Testis (tissue), 2 donors: ENCODE results near the gene TFF2.

Experiments used
- POLR2A ChIP-seq: fragments of 450-650 bp; IDR thresholded peaks from one replicate; pipeline ENCODE4 v1.6.1; 2017; ENCODE audit warnings: antibody characterized with exemption, mild to moderate bottlenecking, moderate library complexity
- TF ChIP-seq, protein P1 (sequence below), 3 experiments: fragments of 450-650 bp in 2 of 3; fragments of 200-600 bp in 1 of 3; sonication (generic) in 1 of 3; IDR thresholded peaks; one replicate each; pipeline ENCODE4 v1.5.1; 2016 to 2019; ENCODE audit warnings: antibody characterized with exemption in 3 of 3, mild to moderate bottlenecking in 2 of 3, moderate library complexity in 1 of 3

DNA sequence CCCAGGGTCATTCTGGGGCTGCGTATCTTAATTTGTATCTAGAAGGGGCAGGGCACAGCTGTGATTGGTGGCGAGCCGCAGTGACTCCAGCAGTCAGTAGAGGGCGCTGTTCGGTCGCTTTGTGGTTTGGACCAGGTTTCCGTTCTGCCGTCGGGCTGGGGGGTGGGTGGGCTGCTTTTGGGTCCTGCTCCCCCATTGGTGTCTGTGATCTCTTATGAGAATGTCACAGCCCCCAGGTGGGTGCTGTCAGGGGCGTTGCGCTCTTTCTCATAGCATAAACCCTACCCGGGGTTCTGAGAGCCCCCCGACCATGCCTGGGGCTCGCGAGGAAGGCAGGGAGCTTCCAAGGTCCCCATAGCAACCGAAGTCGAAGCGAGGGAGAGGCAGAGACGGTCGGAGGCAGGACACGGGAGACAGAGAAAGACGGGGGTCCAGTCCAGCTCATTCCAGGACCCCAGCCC, 41.0 kb downstream of the TFF2 start:
- TF ChIP-seq, protein P1, sequence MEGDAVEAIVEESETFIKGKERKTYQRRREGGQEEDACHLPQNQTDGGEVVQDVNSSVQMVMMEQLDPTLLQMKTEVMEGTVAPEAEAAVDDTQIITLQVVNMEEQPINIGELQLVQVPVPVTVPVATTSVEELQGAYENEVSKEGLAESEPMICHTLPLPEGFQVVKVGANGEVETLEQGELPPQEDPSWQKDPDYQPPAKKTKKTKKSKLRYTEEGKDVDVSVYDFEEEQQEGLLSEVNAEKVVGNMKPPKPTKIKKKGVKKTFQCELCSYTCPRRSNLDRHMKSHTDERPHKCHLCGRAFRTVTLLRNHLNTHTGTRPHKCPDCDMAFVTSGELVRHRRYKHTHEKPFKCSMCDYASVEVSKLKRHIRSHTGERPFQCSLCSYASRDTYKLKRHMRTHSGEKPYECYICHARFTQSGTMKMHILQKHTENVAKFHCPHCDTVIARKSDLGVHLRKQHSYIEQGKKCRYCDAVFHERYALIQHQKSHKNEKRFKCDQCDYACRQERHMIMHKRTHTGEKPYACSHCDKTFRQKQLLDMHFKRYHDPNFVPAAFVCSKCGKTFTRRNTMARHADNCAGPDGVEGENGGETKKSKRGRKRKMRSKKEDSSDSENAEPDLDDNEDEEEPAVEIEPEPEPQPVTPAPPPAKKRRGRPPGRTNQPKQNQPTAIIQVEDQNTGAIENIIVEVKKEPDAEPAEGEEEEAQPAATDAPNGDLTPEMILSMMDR (IDR thresholded peaks at IDR 0.05): peak; percentile 41 to 88 (median 67)
- TF ChIP-seq POLR2A: no peak
